Measurements from ENCODE around the gene FBXO41.

The FBXO41 gene

DNA sequence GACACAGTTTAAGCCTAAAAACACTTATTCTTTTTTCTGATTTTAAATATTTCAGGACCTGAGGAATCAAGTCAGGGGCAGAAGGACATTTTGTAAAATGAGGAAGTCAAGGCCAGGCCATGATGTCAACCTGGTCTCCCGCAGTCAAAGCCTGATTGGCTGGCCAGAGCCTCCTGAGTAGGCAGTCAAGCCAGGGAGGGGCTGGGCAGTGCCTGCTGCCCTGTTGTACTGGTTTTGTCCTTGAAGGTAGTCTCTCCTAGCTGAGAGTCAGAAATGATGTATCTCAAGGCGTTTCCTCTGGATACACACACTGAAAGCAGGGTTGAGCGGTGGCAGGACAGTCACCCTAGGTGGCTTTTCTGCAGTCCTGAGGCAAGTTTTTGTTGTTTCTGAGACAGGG lies 30.4 kb downstream of the FBXO41 start:
- no peaks in the 10 kb centered on the region for H3K4me1 ChIP-seq (ENCODE audit: low read length)
- no peaks in the 10 kb centered on the region; the same call in 1 of the 2 replicates for H3F3A ChIP-seq (ENCODE audit: insufficient read depth, low read length)
- no peak overlapping the region for H3K9ac ChIP-seq (ENCODE audit: low read length)
- TF ChIP-seq, protein P1, sequence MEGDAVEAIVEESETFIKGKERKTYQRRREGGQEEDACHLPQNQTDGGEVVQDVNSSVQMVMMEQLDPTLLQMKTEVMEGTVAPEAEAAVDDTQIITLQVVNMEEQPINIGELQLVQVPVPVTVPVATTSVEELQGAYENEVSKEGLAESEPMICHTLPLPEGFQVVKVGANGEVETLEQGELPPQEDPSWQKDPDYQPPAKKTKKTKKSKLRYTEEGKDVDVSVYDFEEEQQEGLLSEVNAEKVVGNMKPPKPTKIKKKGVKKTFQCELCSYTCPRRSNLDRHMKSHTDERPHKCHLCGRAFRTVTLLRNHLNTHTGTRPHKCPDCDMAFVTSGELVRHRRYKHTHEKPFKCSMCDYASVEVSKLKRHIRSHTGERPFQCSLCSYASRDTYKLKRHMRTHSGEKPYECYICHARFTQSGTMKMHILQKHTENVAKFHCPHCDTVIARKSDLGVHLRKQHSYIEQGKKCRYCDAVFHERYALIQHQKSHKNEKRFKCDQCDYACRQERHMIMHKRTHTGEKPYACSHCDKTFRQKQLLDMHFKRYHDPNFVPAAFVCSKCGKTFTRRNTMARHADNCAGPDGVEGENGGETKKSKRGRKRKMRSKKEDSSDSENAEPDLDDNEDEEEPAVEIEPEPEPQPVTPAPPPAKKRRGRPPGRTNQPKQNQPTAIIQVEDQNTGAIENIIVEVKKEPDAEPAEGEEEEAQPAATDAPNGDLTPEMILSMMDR (IDR thresholded peaks at IDR 0.05; ENCODE audit: low read length) = no peak
- TF ChIP-seq EZH2phosphoT487 (IDR thresholded peaks at IDR 0.05; ENCODE audit: low read length) (no peak), EZH2 (optimal IDR thresholded peaks at IDR 0.05; ENCODE audit: low read depth, low read length) (no peak)
- peaks cover 11% of the 10 kb centered on the region for H3K36me3 ChIP-seq (replicated peaks; ENCODE audit: insufficient read depth, low read length)
- H3K4me3 ChIP-seq (ENCODE audit: low read length) = no peak overlapping the region
- no peak overlapping the region for H2AFZ ChIP-seq (ENCODE audit: low read length)
- H3K9me3 ChIP-seq (replicated peaks; ENCODE audit: insufficient read depth, low read length) = no peaks in the 10 kb centered on the region
- H3K4me2 ChIP-seq (ENCODE audit: low read depth, low read length) = no peak overlapping the region
- H3K79me2 ChIP-seq (ENCODE audit: low read length) = no peaks in the 10 kb centered on the region
- no peaks in the 10 kb centered on the region for H3K27me3 ChIP-seq (replicated peaks; ENCODE audit: insufficient read depth, low read length)
- no peak for DNase-seq
- no peak overlapping the region for H3K27ac ChIP-seq (ENCODE audit: low read length)
- no peaks in the 10 kb centered on the region for H4K20me1 ChIP-seq (ENCODE audit: insufficient read depth, low read length)
- no peaks in the 10 kb centered on the region for H3K9me2 ChIP-seq (replicated peaks; ENCODE audit: insufficient read depth, low read length)

GRCh38 chr2:73253400-73253799 lies 30.9 kb downstream of the FBXO41 start:
- no peaks in the 10 kb centered on the region for H4K20me1 ChIP-seq (ENCODE audit: insufficient read depth, low read length)
- H3K9me3 ChIP-seq (replicated peaks; ENCODE audit: insufficient read depth, low read length) = no peaks in the 10 kb centered on the region
- H3K4me3 ChIP-seq (ENCODE audit: low read length) = no peak overlapping the region
- peaks cover 15% of the 10 kb centered on the region for H3K36me3 ChIP-seq (replicated peaks; ENCODE audit: insufficient read depth, low read length)
- no peaks in the 10 kb centered on the region for H3K27me3 ChIP-seq (replicated peaks; ENCODE audit: insufficient read depth, low read length)
- TF ChIP-seq EZH2phosphoT487 (IDR thresholded peaks at IDR 0.05; ENCODE audit: low read length) (no peak), EZH2 (optimal IDR thresholded peaks at IDR 0.05; ENCODE audit: low read depth, low read length) (no peak)
- TF ChIP-seq, protein P1 (IDR thresholded peaks at IDR 0.05; ENCODE audit: low read length) = no peak
- H3K9me2 ChIP-seq (replicated peaks; ENCODE audit: insufficient read depth, low read length) = no peaks in the 10 kb centered on the region
- no peak for DNase-seq
- no peak overlapping the region for H3K27ac ChIP-seq (ENCODE audit: low read length)
- no peaks in the 10 kb centered on the region for H3K79me2 ChIP-seq (ENCODE audit: low read length)
- H3K4me2 ChIP-seq (ENCODE audit: low read depth, low read length) = no peak overlapping the region
- no peak overlapping the region for H2AFZ ChIP-seq (ENCODE audit: low read length)
- no peaks in the 10 kb centered on the region; the same call in 1 of the 2 replicates for H3F3A ChIP-seq (ENCODE audit: insufficient read depth, low read length)
- no peaks in the 10 kb centered on the region for H3K4me1 ChIP-seq (ENCODE audit: low read length)
- H3K9ac ChIP-seq (ENCODE audit: low read length) = no peak overlapping the region

DNA sequence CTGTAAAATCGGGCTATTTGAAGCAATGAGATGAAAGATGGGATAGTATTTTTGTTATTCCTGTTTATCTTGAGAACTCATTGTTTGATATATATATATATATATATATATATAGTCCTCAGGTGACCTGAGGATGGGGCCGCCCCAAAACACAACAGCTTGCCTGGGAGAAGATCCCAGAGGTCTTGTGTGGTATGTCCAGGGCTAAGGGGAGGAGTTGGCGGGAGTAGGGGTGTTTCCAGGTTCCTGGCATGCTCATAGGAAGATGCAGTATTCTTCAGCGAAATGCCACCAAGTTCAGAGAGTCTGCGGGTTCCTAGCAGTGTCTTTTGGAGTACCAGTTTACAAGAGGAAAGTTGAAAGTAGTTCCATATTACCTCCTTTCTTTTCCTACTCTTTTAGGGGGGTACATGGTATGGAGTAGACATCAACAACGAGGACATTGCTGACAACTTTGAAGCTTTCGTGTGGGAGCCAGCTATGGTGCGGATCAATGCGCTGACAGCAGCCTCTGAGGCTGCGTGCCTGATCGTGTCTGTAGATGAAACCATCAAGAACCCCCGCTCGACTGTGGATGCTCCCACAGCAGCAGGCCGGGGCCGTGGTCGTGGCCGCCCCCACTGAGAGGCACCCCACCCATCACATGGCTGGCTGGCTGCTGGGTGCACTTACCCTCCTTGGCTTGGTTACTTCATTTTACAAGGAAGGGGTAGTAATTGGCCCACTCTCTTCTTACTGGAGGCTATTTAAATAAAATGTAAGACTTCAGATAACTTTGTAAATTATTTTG lies 31.8 kb downstream of the FBXO41 start:
- Histone ChIP-seq H3K9ac (ENCODE audit: low read length) (no peak overlapping the region), H3F3A (ENCODE audit: insufficient read depth, low read length) (no peaks in the 10 kb centered on the region; the same call in 1 of the 2 replicates), H3K9me3 (replicated peaks; ENCODE audit: insufficient read depth, low read length) (no peaks in the 10 kb centered on the region), H3K4me2 (ENCODE audit: low read depth, low read length) (no peak overlapping the region), H3K9me2 (replicated peaks; ENCODE audit: insufficient read depth, low read length) (no peaks in the 10 kb centered on the region), H3K4me3 (ENCODE audit: low read length) (no peak overlapping the region), H4K20me1 (ENCODE audit: insufficient read depth, low read length) (no peaks in the 10 kb centered on the region), H3K36me3 (replicated peaks; ENCODE audit: insufficient read depth, low read length) (peaks cover 18% of the 10 kb centered on the region), H2AFZ (ENCODE audit: low read length) (no peak overlapping the region), H3K4me1 (ENCODE audit: low read length) (no peaks in the 10 kb centered on the region), H3K27ac (ENCODE audit: low read length) (no peak overlapping the region), H3K27me3 (replicated peaks; ENCODE audit: insufficient read depth, low read length) (no peaks in the 10 kb centered on the region), H3K79me2 (ENCODE audit: low read length) (no peaks in the 10 kb centered on the region)
- TF ChIP-seq EZH2 (optimal IDR thresholded peaks at IDR 0.05; ENCODE audit: low read depth, low read length) = no peak
- TF ChIP-seq, protein P1 (IDR thresholded peaks at IDR 0.05; ENCODE audit: low read length) = no peak
- no peak for TF ChIP-seq EZH2phosphoT487 (IDR thresholded peaks at IDR 0.05; ENCODE audit: low read length)
- no peak for DNase-seq

All from MM.1S (cell line).